Brain microvascular endothelial cell (primary cell): ENCODE measurements around the gene PARD6A.

ENCODE experiments used
- DNase-seq: peaks from one replicate; pipeline ENCODE4 v3.0.0-alpha.2; 2020
- H3K27ac ChIP-seq: fragments of 250-450 bp; sonication (Bioruptor Pico); 2 replicates; pipeline ENCODE4 v1.5.1; 2020; ENCODE audit warnings: mild to moderate bottlenecking, moderate library complexity
- H3K27me3 ChIP-seq: fragments of 250-450 bp; sonication (Bioruptor Pico); replicated peaks from 2 replicates; pipeline ENCODE4 v1.5.1; 2020; ENCODE audit warnings: mild to moderate bottlenecking
- H3K36me3 ChIP-seq: fragments of 250-450 bp; sonication (Bioruptor Pico); replicated peaks from 2 replicates; pipeline ENCODE4 v1.5.1; 2020; ENCODE audit warnings: mild to moderate bottlenecking
- H3K4me3 ChIP-seq: 2 replicates; pipeline ENCODE4 v1.5.1; 2011; ENCODE audit warnings: low read depth, mild to moderate bottlenecking, control low read depth, low read length, moderate library complexity
- in situ Hi-C: cut with HindIII; loops from 2 replicates; pipeline ENCODE4 v1.10.0; 2017; ENCODE audit warnings: low sequenced_read_pairs, low pct_ligation_motif_present
- TF ChIP-seq, protein P1 (sequence below): IDR thresholded peaks from 2 replicates; pipeline ENCODE4 v1.5.1; 2011; ENCODE audit warnings: low read depth, mild to moderate bottlenecking, moderate library complexity, low read length, control low read depth, inconsistent platforms; ENCODE audit errors: missing control alignments

Gene PARD6A

DNA sequence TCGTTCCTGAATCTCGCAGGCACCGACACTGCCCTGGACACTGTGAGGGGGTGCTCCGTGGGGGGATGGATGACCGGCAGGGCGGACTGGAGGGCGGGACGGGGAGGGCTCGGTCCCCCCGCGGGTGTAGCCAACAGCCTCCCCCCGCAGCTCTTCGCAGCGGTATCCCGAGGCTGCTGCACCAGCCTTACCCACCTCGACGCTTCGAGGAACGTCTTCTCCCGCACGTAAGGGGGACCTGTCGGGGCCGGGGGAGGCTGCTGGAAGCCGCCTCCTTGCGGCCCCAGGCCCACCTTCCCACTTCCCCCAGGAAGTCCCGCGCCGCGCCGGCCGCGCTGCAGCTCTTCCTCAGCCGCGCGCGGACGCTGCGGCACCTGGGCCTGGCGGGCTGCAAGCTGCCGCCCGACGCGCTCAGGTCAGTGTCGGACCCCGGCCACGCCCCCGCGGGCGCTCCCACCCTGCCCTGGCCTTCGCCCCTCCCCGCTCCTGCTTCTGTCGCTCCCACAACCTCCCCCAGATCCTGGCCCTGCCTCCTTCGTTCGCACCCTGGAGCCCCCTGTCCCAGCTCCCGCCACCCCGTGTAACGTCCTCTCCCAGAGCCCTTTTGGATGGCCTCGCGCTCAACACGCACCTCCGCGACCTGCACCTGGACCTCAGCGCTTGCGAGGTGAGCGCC, 12.5 kb upstream of the PARD6A start:
- Histone ChIP-seq H3K27me3 (peaks cover 47% of the 10 kb centered on the region), H3K36me3 (no peaks in the 10 kb centered on the region), H3K27ac (no peak overlapping the region), H3K4me3 (no peak overlapping the region)
- TF ChIP-seq, protein P1, sequence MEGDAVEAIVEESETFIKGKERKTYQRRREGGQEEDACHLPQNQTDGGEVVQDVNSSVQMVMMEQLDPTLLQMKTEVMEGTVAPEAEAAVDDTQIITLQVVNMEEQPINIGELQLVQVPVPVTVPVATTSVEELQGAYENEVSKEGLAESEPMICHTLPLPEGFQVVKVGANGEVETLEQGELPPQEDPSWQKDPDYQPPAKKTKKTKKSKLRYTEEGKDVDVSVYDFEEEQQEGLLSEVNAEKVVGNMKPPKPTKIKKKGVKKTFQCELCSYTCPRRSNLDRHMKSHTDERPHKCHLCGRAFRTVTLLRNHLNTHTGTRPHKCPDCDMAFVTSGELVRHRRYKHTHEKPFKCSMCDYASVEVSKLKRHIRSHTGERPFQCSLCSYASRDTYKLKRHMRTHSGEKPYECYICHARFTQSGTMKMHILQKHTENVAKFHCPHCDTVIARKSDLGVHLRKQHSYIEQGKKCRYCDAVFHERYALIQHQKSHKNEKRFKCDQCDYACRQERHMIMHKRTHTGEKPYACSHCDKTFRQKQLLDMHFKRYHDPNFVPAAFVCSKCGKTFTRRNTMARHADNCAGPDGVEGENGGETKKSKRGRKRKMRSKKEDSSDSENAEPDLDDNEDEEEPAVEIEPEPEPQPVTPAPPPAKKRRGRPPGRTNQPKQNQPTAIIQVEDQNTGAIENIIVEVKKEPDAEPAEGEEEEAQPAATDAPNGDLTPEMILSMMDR = no peak
- no peak for DNase-seq
- in situ Hi-C loops = no loop called here

DNA sequence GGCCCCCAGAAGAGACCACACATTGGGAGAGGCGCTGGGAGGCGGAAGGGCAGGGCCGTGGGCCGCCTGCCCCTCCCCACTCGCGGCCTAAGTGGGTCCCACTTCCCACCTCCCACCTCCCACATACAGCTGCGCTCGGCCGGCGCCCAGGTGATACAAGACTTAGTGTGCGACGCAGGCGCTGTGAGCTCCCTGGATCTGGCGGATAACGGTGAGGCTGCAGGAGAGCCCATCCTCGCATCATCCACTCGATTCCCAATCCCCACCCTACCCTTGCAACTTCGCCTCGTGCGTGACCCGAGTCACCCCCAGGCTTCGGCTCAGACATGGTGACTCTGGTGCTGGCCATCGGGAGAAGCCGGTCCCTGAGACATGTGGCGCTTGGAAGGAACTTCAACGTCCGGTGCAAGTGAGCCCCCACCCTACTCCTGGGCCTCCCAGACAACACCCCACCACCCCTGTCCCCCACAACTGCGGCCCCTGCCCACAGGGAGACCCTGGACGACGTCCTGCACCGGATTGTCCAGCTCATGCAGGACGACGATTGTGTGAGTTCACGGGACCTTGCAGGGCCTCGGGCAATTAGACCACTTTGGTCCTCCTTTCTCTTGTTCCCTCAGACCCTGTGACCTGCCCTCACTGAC, 11.9 kb upstream of the PARD6A start:
- Histone ChIP-seq H3K36me3 (no peaks in the 10 kb centered on the region), H3K27ac (no peak overlapping the region), H3K27me3 (peaks cover 47% of the 10 kb centered on the region), H3K4me3 (no peak overlapping the region)
- DNase-seq = no peak
- TF ChIP-seq, protein P1 = no peak
- in situ Hi-C loops = no loop called here

DNA sequence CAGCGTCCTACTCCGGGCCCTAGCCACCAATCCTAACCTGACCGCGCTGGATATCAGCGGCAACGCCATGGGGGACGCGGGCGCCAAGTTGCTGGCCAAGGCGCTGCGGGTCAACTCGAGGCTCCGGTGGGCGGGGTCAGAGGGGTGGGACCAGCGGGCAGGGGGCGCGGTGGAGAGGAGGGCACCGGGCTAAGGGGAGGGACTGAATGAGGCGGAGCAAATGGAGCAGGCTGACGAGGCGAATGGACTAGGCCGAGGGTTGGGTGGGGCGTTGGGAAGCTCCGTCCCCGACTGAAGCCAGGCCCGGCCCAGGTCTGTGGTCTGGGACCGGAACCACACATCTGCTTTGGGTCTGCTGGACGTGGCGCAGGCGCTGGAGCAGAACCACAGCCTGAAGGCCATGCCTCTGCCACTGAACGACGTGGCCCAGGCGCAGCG, 11.2 kb upstream of the PARD6A start:
- H3K4me3 ChIP-seq = no peak overlapping the region
- no peaks in the 10 kb centered on the region for H3K36me3 ChIP-seq
- no peak for DNase-seq
- H3K27me3 ChIP-seq = peaks cover 47% of the 10 kb centered on the region
- no peak overlapping the region for H3K27ac ChIP-seq
- in situ Hi-C loops = no loop called here
- TF ChIP-seq, protein P1 = no peak

DNA sequence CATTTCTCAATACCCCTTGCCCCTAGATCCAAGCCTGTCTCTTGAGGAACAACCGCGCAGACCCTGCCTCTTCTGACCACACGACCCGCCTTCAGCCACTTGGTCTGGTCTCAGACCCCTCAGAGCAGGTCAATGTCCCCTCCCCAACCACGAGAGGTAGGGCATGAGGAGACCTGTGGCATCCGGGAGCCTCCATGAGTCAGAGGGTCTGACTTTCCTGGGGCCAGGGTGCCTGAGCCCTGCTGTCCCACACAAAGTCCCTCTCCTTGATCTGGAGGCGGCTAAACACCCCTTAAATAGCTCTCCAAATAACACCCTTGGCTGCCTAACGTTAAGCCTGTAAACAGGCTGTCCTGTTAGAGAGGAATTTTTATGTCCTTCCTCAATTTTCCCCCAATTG, 10.7 kb upstream of the PARD6A start:
- H3K27me3 ChIP-seq = peaks cover 46% of the 10 kb centered on the region
- H3K27ac ChIP-seq = no peak overlapping the region
- in situ Hi-C loops = no loop called here
- H3K4me3 ChIP-seq = no peak overlapping the region
- DNase-seq = no peak
- no peaks in the 10 kb centered on the region for H3K36me3 ChIP-seq
- TF ChIP-seq, protein P1 = no peak

DNA sequence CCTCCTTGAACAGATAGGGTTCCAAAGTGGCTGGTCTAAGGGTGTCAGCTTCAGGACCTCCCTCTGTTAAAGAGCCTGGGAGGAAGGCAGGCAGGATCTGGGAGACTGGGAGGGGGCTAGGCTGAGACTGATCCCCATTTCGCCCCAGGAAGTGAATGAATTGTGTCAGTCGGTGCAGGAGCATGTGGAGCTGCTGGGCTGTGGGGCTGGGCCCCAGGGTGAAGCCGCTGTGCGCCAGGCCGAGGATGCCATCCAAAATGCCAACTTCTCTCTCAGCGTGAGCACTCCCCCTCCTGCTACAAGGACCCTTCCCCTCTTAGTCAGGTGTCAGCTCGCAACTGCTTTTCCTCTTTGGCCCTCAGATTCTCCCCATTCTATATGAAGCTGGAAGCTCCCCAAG, 9.7 kb upstream of the PARD6A start:
- H3K27me3 ChIP-seq = peaks cover 40% of the 10 kb centered on the region
- no peak overlapping the region for H3K27ac ChIP-seq
- in situ Hi-C loops = no loop called here
- TF ChIP-seq, protein P1 = no peak
- no peaks in the 10 kb centered on the region for H3K36me3 ChIP-seq
- no peak overlapping the region for H3K4me3 ChIP-seq
- no peak for DNase-seq
